Testis (tissue), 2 donors: ENCODE results near the gene CYP24A1.

Experiments
- CTCF ChIP-seq, 3 experiments: fragments of 450-650 bp in 2 of 3; fragments of 200-600 bp in 1 of 3; sonication (generic) in 1 of 3; IDR thresholded peaks; one replicate each; pipeline ENCODE4 v1.5.1; 2016 to 2019; ENCODE audit warnings: antibody characterized with exemption in 3 of 3, mild to moderate bottlenecking in 2 of 3, moderate library complexity in 1 of 3
- POLR2A ChIP-seq: fragments of 450-650 bp; IDR thresholded peaks from one replicate; pipeline ENCODE4 v1.6.1; 2017; ENCODE audit warnings: antibody characterized with exemption, mild to moderate bottlenecking, moderate library complexity

- TF ChIP-seq POLR2A: no peak
- TF ChIP-seq CTCF (IDR thresholded peaks at IDR 0.05): no peak
Observed at GRCh38 chr20:54161821-54162149, 12.0 kb downstream of the CYP24A1 start.
